ENCODE data around the gene MICAL2. TPM values are rescaled to one million over a fixed set of nuclear protein-coding genes. Genes with fewer than 3 reads are reported as not detected.

The MICAL2 gene
- total RNA-seq, 1 donor from 2014 or later = 34.8 TPM

- ATAC-seq (ENCODE audit: poor library complexity) (peak; percentile 51), DNase-seq (no peak)
- intact Hi-C loops (cut with DNase I) = no loop called here
Observed at GRCh38 chr11:12206529-12206928, 96.1 kb downstream of the MICAL2 start.

GRCh38 chr11:12207384-12208150 lies 97.2 kb downstream of the MICAL2 start:
- intact Hi-C loops (cut with DNase I) = no loop called here
- DNase-seq (no peak), ATAC-seq (ENCODE audit: poor library complexity) (no peak)

- ATAC-seq (ENCODE audit: poor library complexity) = no peak
- DNase-seq = no peak
- intact Hi-C loops (cut with DNase I) = no loop called here
Observed at GRCh38 chr11:12209096-12209495, 98.7 kb downstream of the MICAL2 start.

- ATAC-seq (ENCODE audit: poor library complexity) (no peak), DNase-seq (no peak)
- intact Hi-C loops (cut with DNase I) = no loop called here
Observed at GRCh38 chr11:12210200-12210599, 99.8 kb downstream of the MICAL2 start.

- intact Hi-C loops (cut with DNase I) = no loop called here
- no peak for ATAC-seq (ENCODE audit: poor library complexity)
- DNase-seq = no peak
Observed at GRCh38 chr11:12211331-12212065, 101.1 kb downstream of the MICAL2 start.

- ATAC-seq (ENCODE audit: poor library complexity) = no peak
- intact Hi-C loops (cut with DNase I) = no loop called here
- no peak for DNase-seq
Observed at GRCh38 chr11:12212174-12212820, 101.9 kb downstream of the MICAL2 start.

GRCh38 chr11:12212821-12213185 lies 102.4 kb downstream of the MICAL2 start:
- intact Hi-C loops (cut with DNase I) = no loop called here
- DNase-seq (no peak), ATAC-seq (ENCODE audit: poor library complexity) (no peak)

GRCh38 chr11:12213883-12214282 lies 103.5 kb downstream of the MICAL2 start:
- intact Hi-C loops (cut with DNase I) = no loop called here
- ATAC-seq (ENCODE audit: poor library complexity) = no peak
- DNase-seq = no peak

GRCh38 chr11:12214751-12215150 lies 104.4 kb downstream of the MICAL2 start:
- intact Hi-C loops (cut with DNase I) = no loop called here
- ATAC-seq (ENCODE audit: poor library complexity) (no peak), DNase-seq (no peak)

GRCh38 chr11:12215181-12215593 lies 104.8 kb downstream of the MICAL2 start:
- intact Hi-C loops (cut with DNase I) = no loop called here
- DNase-seq (no peak), ATAC-seq (ENCODE audit: poor library complexity) (no peak)

- DNase-seq = no peak
- no peak for ATAC-seq (ENCODE audit: poor library complexity)
- intact Hi-C loops (cut with DNase I) = no loop called here
Observed at GRCh38 chr11:12216041-12216451, 105.7 kb downstream of the MICAL2 start.

- ATAC-seq (ENCODE audit: poor library complexity) (peak; percentile 15), DNase-seq (peak; percentile 53)
- intact Hi-C loops (cut with DNase I) = no loop called here
Observed at GRCh38 chr11:12216671-12217374, 106.4 kb downstream of the MICAL2 start.

GRCh38 chr11:12217879-12218278 lies 107.5 kb downstream of the MICAL2 start:
- ATAC-seq (ENCODE audit: poor library complexity) (no peak), DNase-seq (no peak)
- intact Hi-C loops (cut with DNase I) = no loop called here

- intact Hi-C loops (cut with DNase I) = no loop called here
- DNase-seq = no peak
- no peak for ATAC-seq (ENCODE audit: poor library complexity)
Observed at GRCh38 chr11:12218909-12219308, 108.5 kb downstream of the MICAL2 start.

- ATAC-seq (ENCODE audit: poor library complexity) (peak; percentile 51), DNase-seq (no peak)
- intact Hi-C loops (cut with DNase I) = loop anchor here (10.0 kb wide), 1 partner anchor 55 kb away; no protein-coding TSS in a partner anchor
Observed at GRCh38 chr11:12219757-12220156, 109.4 kb downstream of the MICAL2 start.

GRCh38 chr11:12220305-12220704 lies 109.9 kb downstream of the MICAL2 start:
- DNase-seq = peak; percentile 90
- peak; percentile 88 for ATAC-seq (ENCODE audit: poor library complexity)
- intact Hi-C loops (cut with DNase I) = loop anchor here (10.0 kb wide), 1 partner anchor 56 kb away; no protein-coding TSS in a partner anchor

- intact Hi-C loops (cut with DNase I) = loop anchor here (10.0 kb wide), 1 partner anchor 56 kb away; no protein-coding TSS in a partner anchor
- ATAC-seq (ENCODE audit: poor library complexity) (no peak), DNase-seq (no peak)
Observed at GRCh38 chr11:12221051-12221535, 110.7 kb downstream of the MICAL2 start.

GRCh38 chr11:12222055-12222792 lies 111.8 kb downstream of the MICAL2 start:
- intact Hi-C loops (cut with DNase I) = loop anchor here (2.0 to 10.0 kb wide), 2 partner anchors 15 to 57 kb away; no protein-coding TSS in a partner anchor
- ATAC-seq (ENCODE audit: poor library complexity) = peak; percentile 24
- DNase-seq = peak; percentile 82
